GM19043 (cell line): ENCODE measurements around the gene PRAMEF5.
"Not testable (repeated sequence)": the region's sequence is repeated elsewhere in the genome, so short reads cannot be mapped to it uniquely, and the experiment has no call there.

ENCODE experiments used
- ATAC-seq: cut with Tn5 transposase; IDR thresholded peaks from one replicate; pipeline ENCODE4 v1.9.1; 2021; ENCODE audit warnings: low read depth; ENCODE audit not compliant: unreplicated experiment

The PRAMEF5 gene

DNA sequence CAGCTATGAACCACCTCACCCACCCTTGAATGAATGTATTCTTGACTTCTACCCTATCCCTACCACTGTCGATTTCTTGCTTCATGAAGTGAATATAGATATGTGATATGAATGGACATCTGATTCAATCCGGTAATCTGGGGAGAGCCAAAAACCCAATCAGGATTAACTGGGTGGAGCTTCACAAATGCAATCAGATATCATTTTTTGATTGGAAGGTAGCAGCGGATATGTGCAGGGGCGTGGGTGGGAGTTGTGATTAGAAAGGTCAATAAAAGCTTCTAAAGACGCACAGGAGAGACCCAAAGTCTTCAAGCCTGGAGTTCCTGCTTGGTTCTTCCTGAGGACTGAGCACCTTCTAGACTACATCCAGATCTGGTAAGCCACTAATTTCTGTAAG lies at the start of gene PRAMEF5:
TSS of gene PRAMEF5 (plus strand) at position 301 of the 400 bp plus-strand sequence. CDS start 5,071 bp downstream, outside the sequence.
- ATAC-seq, result not testable (repeated sequence)

DNA sequence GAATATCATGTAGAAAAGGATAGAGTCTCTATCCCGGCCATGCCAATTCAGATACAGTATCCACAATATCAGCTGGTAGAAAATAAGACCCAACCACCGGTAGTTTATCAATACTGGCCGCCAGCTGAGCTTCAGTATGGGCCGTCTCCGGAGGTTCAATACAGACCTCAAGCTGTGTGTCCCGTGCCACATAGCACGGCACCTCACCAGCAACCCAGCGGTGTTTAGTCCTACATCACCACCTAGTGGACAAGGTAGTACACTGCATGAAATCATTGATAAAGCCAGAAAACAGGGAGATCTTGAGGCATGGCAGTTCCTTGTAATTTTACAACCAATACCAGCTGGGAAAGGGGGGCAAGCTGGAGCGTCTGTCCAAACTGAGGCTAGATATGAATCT lies 45.3 kb upstream of the PRAMEF5 start:
- not testable (repeated sequence) for ATAC-seq

DNA sequence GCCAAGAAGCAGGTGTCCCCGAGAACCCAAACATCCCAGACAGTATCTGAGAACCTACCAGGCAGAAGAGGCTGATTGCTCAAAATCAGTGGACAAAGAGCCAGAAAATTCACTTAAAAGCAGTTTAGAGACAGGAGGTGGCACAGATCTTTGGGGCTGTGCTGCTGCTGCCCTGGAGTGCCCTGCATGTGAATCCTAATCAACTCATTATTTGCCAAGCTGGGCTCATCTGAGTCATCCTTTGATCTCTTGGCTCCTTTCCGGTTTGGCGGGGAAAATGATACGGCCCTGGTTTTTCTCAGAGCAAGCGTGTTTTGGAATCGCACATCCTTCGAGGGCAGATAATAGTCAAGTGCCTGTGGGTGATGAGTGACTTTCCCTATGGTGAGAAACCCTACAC lies 37.4 kb upstream of the PRAMEF5 start:
- not testable (repeated sequence) for ATAC-seq

DNA sequence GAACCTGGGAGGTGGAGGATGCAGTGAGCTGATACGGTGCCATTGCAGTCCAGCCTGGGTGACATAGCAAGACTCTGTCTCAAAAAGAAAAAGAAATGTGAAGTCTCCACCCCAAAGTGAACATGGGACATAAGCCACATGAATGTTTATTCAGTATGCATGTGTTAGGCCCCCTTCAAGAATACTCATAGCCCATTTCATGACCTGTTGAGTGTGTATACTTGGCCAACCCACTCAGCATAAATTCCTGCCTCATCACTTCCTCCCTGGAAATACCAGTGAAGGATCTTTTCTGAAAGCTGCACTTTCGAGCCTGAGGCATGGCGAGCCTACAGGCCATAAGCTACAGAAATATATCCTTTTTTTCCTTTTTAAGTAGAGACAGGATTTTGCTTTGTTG lies 34.8 kb upstream of the PRAMEF5 start:
- not testable (repeated sequence) for ATAC-seq

DNA sequence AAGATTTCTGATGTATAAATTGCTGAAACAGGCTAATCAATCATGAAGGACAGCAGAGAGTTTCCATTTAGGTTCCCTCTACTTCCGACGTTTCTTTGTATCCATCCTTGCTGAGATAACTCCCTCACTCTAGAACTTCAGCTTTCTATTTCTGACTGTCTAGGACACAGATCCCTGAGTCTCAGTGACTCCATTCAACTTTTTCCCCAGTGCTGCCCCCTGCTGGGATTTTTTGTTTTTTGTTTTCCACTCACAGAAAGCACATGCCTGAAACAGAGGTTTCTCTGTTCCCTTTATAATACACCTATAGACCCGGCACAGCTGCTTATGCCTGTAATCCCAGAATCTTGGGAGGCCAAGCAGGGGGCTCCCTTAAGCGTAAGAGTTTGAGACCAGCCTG lies 31.2 kb upstream of the PRAMEF5 start:
- not testable (repeated sequence) for ATAC-seq

DNA sequence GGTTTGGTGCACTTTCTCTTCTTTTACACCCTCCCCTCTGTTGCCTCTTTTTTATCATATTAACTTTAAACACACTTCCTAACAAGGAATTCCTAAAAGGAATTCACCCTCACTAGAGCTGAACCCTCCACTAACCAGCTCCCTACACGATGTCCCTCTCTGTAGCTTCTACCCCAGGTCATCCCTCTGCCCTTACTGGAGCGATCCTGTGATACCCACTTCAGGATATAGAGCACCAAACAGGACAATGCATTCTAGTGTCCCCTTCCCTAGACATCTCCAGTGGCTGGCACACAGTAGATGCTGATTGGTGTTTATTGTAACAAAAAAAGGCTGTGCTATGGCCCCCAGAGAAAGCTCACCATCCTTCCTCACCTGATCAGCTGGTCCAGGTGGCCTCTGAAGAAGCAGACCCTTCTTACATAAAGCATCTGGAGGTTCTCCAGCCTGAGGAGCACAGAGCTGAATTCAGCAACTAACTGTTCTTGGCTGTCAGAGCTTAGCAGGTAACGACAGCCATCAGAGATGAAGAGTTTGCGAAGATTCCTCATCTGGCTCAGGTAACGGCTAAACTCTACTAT lies 29.4 kb upstream of the PRAMEF5 start:
- ATAC-seq, result no peak

DNA sequence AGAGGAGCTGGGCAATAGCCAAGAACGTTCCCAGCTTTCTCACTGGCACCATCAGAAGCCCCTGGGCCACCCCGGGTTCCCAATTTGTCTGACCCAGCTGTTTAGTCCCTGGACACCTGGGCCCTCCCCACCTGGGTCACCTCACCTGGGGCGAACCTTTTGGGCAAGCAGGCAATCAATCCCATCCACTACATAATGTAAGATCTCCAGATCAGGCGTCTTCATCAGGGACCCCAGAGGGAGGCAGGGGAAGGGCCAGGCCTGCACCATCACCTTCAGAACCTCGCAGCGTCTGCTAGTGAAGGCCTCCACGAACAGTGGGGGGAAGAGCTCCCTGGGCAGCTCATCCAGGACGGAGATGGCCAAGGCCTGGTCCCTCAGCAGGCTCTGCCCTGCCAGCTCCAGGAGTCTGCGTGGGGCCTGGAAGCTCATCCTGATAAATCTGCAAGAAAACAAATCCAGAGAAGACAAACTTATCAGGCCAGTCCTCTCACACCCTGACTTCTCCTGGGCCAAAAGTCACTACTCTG lies 28.3 kb upstream of the PRAMEF5 start, which contains the start of gene PRAMEF18:
TSS of gene PRAMEF18 (minus strand) at position 480 of the 530 bp plus-strand sequence. CDS start at position 432, 48 bp downstream.
- ATAC-seq, result not testable (repeated sequence)

DNA sequence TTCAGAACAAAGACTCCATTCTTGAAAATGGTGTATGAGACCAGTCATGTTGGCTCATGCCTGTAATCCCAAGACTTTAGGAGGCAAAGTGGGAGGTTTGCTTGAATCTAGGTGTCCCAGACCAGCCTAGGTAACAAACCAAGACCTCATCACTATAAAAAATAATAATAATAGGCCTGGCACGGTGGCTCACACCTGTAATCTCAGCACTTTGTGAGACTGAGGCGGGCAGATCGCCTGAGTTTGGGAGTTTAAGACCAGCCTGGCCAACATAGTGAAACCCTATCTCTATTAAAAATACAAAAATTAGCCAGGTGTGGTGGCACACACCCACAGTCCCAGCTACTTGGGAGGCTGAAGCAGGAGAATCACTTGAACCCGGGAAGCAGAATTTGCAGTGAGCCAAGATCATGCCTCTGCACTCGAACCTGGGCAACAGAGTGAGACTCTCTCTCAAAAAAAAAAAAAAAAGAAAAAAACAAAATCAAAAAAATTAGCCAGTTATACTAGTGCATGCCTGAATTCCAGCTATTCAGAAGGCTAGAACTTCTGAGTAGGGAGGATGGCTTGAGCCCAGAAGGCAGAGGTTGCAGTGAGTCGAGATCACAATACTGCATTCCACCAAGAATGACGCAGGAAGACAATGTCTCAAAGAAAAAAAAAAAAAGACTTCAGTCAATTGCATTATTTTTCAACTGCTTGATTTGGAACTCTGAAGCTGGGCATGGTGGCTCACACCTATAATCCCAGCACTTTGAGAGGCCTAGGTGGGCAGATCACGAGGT lies 26.5 kb upstream of the PRAMEF5 start:
- not testable (repeated sequence) for ATAC-seq

DNA sequence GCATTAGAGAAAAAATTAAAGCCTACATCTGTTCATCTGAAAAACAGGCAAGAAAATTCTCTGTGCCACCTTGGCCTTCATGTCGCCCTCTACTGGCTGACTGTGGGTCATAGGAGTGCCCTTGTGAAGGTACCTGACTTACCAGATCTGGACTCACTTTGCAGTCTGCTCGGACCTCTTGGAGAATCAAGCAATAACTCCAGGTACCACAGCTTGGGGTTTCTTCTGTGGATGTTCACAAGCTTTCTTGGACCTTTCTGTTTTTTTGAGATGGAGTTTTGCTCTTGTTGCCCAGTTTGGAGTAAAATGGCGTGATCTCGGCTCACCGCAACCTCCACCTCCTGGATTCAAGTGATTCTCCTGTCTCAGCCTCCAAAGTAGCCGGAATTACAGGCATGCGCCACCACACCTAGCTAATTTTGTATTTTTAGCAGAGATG lies 25.6 kb upstream of the PRAMEF5 start:
- no peak for ATAC-seq

DNA sequence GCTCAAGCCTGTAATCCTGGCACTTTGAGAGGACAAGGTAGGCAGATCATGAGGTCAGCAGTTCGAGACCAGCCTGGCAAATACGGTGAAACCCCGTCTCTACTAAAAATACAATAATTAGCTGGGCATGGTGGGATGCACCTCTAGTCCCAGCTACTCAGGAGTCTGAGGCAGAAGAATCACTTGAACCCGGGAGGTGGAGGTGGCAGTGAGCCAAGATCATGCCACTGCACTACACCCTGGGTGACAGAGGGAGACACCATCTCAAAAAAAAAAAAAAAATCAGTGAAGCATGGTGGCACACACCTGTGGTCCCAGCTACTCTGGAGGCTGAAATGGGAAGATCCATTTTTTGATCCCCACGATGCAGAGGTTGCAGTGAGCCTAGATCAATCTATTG lies 23.9 kb upstream of the PRAMEF5 start:
- ATAC-seq, result not testable (repeated sequence)

DNA sequence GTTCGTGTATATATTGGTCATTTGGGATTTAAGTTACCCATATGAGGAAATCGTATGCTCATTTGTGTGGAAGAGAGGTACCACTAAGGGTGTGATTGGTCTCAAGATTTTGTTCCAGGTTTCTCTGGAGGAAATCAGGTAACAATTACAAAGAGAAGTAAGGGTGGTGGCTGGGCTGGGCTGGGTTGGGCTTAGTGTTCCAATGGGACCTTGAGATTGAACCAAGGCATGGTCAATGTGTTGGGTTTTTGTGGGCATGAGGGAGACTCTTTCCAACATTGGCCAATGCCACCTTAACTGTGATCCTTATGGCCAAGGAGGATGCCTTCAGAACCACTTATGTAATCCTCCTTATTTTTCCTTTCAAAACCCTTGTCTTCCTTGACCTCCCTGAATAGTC lies 23.4 kb upstream of the PRAMEF5 start:
- ATAC-seq, result not testable (repeated sequence)

DNA sequence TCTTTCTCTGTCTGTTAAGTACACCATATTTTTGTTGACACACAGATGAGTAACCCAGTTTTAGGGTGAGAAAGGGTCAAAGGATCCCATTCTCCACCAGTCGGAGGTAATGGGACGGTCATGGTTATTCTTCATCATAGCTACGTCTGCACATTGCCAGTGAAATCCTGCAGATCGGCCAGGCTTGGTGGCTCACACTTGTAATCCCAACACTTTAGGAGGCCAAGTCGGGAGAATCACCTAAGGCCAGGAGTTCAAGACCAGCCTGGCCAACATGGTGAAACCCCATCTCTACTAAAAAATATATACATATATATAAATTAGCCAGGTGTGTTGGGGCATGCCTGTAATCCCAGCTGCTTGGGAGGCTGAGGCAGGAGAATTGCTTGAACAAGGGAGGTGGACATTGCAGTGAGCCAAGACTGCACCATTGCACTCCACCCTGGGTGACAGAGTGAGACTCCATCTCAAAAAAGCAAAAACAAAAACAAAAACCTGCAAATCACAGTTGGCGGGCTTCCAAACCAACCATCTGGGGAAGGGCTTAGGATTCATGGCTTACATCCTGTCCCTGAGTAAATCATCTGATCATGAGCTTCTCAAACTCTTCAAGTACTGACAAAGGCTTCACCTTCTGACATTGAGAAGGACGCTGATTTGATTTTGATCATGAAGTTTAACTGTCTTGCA lies 22.8 kb upstream of the PRAMEF5 start:
- not testable (repeated sequence) for ATAC-seq

DNA sequence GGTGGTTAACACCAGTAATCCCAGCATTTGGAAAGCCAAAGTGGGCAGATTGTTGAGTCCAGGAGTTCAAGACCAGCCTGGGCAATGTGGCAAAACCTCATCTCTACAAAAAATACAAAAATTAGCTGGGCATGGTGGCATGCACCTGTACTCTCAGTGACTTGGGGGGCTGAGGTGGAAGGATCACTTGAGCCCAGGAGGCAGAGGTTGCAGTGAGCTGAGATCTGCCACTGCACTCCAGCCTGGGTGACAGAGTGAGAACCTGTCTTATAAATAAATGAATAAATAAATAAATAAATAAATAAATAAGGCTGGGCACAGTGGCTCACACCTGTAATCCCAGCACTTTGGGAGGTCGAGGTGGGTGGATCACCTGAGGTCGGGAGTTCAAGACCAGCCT lies 21.9 kb upstream of the PRAMEF5 start:
- not testable (repeated sequence) for ATAC-seq

DNA sequence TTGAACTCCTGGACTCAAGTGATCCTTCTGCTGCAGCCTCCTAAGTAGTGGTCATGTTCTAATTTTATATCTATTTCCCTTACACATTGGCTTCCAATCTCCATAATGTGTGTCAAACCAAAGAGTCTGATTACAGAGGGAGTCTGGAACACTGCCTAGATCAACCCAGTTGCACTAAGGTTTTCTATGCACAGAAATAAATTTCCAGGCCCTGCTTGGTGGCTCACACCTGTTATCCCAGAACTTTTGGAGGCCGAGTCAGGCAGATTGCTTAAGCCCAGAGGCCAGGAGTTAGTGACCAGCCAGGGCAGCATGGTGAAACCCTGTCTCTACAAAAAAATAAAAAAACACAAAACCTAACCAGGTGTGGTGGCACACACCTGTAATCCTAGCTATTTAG lies 19.9 kb upstream of the PRAMEF5 start:
- not testable (repeated sequence) for ATAC-seq

DNA sequence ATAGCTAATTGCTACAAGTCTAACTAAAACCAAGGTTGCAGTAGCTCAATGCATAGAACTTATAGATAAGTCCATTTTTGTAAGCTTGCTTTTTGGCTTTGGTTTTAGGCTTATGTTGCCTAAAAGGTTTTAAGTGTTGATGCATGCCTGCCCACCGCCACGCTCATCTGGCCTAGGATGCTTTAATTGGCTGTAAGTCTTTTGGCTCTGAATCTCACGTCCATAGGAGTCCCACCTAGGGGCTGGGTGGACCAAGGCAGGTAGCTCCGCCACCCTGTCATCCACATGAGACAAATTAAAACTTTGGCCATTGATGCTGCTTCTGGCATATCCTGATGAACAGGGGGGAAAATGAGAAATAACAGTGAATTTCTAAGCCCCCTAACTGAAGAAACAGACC lies 16.4 kb upstream of the PRAMEF5 start:
- ATAC-seq, result not testable (repeated sequence)

DNA sequence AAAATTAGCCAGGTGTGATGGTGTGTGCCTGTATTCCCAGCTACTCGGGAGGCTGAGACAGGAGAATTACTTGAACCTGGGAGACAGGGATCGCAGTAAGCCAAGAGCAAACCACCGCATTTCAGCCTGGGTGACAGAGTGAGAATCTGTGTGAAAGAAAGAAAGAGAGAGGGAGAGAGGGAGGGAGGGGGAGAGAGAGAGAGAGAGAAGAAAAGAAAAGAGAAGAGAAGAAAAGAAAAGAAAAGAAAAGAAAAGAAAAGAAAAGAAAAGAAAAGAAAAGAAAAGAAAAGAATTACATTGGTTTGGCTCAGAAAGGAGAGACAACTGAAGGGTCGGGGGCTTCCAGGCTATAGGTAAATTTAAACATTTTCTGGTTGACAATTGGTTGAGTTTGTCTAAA lies 14.4 kb upstream of the PRAMEF5 start:
- ATAC-seq, result not testable (repeated sequence)

DNA sequence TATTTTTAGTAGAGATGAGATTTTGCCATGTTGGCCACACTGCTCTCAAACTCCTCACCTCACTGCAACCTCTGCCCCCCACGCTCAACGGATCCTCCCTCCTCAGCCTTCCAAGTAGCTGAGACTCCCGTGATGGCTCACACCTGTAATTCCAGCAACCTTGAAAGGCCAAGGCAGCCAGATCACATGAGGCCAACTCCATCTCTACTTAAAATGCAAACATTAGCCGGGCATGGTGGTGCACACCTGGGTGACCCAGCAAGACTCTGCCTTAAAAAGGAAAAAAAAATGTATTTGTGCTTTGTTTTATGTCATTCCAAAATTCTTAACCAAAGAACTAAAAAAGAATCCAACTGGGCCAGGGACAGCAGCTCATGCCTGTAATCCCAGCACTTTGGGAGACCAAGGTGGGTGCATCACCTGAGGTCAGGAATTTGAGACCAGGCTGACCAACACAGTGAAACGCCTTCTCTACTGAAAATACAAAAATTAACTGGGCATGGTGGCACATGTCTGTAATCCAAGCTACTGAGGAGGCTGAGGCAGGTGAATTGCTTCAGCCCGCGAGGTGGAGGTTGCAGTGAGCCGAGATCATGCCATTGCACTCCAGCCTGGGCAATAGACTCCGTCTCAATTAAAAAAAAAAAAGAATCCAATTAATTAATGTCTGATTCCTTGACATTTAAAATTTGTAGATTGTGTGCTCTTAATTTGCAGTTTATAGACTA lies 10.3 kb upstream of the PRAMEF5 start:
- ATAC-seq, result not testable (repeated sequence)

DNA sequence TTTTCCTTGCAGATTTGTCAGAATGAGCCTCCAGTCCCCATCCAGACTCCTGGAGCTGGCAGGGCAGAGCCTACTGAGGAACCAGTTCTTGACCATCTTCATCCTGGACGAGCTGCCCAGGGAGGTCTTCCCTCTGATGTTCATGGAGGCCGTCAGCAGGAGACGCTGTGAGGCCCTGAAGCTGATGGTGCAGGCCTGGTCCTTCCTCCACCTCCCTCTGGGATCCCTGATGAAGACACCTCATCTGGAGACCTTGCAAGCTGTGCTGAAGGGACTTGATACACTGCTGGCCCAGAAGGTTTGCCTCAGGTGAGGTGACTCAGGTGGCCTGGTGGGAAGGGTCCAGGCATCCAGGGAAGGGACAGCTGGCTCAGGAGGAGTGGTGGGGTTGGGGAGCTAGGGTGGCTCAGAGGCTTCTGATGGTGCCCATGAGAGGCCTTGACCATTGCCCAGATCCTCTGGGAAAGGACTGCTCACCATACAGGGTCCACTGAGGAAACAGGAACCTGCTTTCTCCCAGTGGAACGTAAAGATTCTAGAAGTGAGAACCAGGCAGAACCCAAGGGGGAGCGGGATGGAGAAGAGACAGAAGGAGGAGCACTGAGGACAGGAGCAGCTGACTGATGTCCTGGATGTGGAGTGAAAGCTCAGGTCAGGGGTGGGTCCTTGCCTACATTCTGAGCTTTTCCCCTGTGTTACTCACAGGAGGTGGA lies 8.0 kb upstream of the PRAMEF5 start:
- not testable (repeated sequence) for ATAC-seq

DNA sequence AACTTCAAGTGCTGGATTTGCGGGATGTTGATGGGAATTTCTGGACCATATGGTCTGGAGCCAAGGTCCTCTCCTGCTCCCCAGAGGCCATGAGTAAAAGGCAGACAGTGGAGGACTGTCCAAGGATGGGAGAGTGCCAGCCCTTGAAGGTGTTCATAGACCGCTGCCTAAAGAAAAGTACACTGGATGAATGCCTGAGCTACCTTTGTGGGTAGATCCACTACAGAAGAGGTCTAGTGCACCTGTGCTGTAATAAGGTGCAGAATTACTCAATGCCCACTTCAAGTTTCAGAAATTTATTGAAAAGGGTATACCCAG lies 7.5 kb upstream of the PRAMEF5 start:
- not testable (repeated sequence) for ATAC-seq

DNA sequence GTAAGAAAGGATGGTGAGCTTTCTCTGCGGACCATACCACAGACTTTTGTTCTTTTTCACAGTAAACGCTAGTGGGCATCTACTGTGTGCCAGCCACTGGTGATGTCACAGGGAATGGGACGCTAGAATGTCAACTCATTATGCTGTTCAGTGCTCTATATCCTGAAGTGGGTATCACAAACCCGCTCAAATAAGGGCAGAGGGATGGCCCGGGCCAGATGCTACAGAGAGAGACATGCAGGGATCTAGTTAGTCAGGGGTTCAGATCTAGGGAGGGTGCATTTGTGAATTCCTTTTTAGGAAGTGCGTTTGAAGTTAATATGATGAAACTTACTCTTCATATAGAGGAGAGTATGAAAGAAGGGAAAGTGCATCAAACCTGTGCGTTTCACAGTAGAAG lies 6.9 kb upstream of the PRAMEF5 start:
- not testable (repeated sequence) for ATAC-seq
